Mesenteric fat pad (tissue), 1 donor: ENCODE data around the gene MIS18BP1. TPM values are rescaled to one million over a fixed set of nuclear protein-coding genes. Genes with fewer than 3 reads are reported as not detected.

Source experiments
- total RNA-seq: library from RNA; stranded (reverse); fragmentation: NEBNext Ultra II Directional; extraction: Animal tissue kit (Norgen Biotek cat#: 25700); gene quantifications from one replicate; pipeline ENCODE4 v1.2.1, GENCODE V29; 2021
- donor health status: DM: yes; HTN: yes; CAD: no.

MIS18BP1 gene
- total RNA-seq, 1 donor from 2014 or later = 21.0 TPM

Other genes starting within 250 kb of the MIS18BP1 start
- 26.9 TPM for gene PRPF39, start 169.1 kb downstream of the MIS18BP1 start, total RNA-seq
- 36.6 TPM for gene FKBP3, start 118.7 kb downstream of the MIS18BP1 start, total RNA-seq
- 6.1 TPM for gene FANCM, start 117.3 kb downstream of the MIS18BP1 start, total RNA-seq